Measurements from ENCODE around the gene TTC14.
"Not testable (repeated sequence)": the region's sequence is repeated elsewhere in the genome, so short reads cannot be mapped to it uniquely, and the experiment has no call there.

TTC14 gene, protein sequence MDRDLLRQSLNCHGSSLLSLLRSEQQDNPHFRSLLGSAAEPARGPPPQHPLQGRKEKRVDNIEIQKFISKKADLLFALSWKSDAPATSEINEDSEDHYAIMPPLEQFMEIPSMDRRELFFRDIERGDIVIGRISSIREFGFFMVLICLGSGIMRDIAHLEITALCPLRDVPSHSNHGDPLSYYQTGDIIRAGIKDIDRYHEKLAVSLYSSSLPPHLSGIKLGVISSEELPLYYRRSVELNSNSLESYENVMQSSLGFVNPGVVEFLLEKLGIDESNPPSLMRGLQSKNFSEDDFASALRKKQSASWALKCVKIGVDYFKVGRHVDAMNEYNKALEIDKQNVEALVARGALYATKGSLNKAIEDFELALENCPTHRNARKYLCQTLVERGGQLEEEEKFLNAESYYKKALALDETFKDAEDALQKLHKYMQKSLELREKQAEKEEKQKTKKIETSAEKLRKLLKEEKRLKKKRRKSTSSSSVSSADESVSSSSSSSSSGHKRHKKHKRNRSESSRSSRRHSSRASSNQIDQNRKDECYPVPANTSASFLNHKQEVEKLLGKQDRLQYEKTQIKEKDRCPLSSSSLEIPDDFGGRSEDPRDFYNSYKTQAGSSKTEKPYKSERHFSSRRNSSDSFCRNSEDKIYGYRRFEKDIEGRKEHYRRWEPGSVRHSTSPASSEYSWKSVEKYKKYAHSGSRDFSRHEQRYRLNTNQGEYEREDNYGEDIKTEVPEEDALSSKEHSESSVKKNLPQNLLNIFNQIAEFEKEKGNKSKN

GRCh38 chr3:180601688-180602666 is at the start of gene TTC14:
Gene TTC14, plus strand, starts transcription at chr3:180602163. Its CDS starts 99 bp downstream, at chr3:180602262.
- peak; percentile 91 for DNase-seq

GRCh38 chr3:180563406-180563805 is 38.6 kb upstream of the TTC14 start:
- DNase-seq: no peak

DNA sequence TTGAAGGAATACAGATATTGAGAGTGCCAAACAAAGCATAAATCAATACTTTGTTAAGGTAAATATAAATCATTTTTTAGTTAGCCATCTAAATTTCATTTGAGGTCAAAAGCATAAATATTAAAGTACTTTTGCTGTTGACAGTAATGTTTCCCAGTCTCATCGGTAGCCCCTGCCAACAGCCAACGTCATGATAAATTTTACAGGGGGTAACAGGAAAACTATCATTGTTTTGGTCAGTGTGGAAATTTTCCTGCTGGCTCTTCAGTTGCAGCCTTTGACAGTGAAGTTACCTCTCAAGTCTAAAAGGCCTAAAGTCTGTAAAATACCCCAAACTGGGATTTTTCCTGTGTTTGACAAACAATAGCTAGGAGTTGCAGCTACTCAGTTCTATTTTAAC is 37.3 kb upstream of the TTC14 start:
- DNase-seq: no peak

- DNase-seq: no peak
These were observed 31.7 kb upstream of the TTC14 start for GRCh38 chr3:180570238-180570637.

GRCh38 chr3:180571831-180572598 is 29.9 kb upstream of the TTC14 start:
- DNase-seq: no peak

GRCh38 chr3:180575571-180575970 is 26.4 kb upstream of the TTC14 start:
- DNase-seq: no peak

DNA sequence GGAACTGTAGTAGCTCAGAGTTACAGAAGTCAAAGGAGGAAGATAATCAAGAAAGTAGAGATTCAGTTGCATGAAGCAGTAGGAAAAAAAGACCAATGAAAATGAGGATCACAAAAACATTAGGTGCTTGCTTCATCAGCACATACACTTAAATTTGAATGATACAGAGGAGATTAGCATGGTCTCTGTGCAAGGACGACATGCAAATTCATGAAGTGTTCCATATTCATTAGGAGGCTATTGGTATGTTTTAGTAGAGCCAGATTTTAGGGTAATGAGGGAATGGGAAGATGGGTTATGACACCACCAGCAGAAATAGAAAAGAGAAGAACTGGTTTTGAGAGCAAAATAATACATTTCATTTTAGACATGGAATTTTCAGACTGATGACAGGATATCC is 21.0 kb upstream of the TTC14 start:
- DNase-seq: no peak

- no peak for DNase-seq
These were observed 11.6 kb upstream of the TTC14 start for GRCh38 chr3:180590396-180590795.

- not testable (repeated sequence) for DNase-seq
These were observed 8.3 kb upstream of the TTC14 start for GRCh38 chr3:180593631-180594030.

DNA sequence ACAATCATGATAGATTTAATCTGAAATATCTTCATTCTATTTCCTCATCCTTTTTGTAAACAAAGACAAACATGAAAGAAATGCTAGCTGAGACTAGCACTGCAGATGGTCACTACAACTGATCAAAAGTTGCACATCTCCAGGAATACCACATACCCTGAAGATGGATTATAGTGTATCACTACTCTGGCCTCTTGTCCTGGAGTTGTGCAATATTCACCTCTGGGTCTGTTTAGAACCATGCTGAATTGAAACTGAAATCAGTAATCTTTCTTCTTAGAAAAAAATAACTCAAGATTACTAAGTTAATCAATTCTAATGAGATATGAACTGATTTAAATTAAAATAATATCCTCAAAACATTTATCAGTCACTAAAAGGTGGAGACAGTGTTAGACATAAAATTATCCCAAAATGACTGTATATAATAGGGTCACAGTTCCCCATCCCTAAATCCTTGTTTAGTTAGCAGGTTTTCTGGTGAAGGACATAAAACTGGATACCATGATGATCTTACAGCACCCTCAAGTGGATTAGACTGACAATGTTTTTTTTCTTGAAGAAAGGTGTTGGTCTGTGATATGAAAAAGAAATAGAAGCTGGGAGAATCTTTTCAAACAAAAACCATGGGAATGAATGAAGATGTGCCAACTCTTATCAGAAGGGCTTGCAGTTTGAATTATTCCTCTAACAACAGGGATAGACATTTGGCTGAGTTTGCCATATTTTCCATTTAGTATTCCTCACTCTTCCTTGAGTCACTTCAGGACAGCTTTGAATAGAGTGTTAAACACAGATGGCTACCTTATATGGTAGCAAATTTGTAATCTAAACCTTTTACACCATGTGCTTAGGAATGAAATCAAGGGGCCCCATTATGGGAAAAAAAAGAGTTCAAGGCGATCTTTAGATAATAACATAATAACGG is 7.1 kb upstream of the TTC14 start:
- DNase-seq: peak; percentile 8

GRCh38 chr3:180595559-180595935 is 6.4 kb upstream of the TTC14 start:
- no peak for DNase-seq

DNA sequence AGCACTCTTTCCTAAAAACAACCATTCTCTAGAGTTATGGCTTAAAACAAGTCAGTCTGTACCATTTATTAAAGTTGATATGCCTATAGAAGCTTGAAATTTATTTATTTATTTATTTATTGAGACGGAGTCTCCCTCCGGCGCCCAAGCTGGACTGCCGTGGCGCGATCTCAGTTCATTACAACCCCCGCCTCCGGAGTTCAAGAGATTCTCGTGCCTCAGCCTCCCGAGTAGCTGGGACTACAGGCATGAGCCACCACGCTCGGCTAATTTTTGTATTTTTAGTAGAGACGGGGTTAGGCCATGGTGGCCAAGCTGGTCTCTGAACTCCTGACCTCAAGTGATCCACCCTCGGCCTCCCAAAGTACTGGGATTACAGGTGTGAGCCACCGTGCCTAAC is 1.5 kb upstream of the TTC14 start:
- no peak for DNase-seq

DNA sequence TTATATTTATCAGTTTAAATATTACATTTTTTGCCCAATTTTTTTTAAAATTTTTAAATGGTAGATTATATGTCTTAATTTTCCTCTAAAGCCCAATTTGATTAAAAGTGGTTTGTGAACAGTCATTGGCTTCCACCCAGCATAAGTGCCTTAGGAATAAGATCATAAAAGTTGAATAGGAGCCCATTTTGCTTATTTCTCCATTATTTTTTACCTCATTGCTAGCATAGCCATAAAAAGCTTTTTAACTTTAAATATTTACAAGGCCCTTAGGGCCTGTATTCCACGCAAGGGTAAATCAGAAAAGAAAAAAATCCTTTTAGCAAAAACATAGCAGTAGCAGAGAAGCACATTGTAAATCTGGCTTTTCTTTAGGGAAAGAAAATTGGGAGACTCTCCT is 9.0 kb downstream of the TTC14 start:
- no peak for DNase-seq

DNA sequence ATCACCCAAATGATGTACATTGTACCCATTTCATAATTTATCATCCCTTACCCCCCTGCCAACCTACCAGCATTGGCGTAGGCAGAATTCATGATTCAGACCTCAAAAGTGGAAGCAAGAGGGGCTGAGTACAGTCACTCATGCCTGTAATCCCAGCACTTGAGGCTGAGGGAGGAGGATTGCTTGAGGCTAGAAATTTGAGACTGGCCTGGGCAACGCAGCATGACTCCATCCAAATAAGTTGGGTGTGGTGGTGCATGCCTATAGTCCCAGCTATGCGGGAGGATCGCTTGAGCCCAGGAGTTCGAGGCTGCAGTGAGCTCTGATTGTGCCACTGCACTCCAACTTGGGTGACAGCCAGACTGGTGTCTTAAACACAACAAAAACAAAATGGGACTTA is 10.4 kb downstream of the TTC14 start:
- no peak for DNase-seq

- no peak for DNase-seq
These were observed 14.0 kb downstream of the TTC14 start for GRCh38 chr3:180615954-180616353.

DNA sequence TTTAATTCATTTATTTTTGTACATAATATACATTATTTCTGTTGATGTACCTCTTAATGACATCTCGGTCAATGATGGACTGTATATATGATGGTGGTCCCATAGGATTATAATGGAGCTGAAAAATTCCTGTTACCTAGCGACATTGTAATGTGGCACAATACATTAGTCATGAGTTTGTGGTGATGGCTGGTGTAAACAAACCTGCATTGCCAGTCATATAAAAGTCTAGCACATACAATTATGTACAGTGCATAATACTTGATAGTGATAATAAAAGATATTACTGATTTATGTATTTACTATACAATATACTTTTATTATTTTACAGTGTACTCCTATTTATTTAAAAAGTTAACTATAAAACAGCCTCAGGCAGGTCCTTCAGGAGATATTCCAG is 15.1 kb downstream of the TTC14 start:
- no peak for DNase-seq

DNA sequence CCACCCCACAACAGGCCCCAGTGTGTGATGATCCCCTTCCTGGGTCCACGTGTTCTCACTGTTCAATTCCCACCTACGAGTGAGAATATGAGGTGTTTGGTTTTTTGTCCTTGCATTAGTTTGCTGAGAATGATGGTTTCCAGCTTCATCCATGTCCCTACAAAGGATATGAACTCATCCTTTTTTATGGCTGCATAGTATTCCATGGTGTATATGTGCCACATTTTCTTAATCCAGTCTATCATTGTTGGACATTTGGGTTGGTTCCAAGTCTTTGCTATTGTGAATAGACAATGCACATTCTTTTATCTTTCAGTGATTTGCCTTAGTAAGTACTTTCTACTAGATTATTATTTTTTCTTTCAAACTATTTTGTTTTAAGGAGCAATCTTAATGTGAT is 16.6 kb downstream of the TTC14 start:
- DNase-seq: not testable (repeated sequence)

- no peak for DNase-seq
These were observed 17.8 kb downstream of the TTC14 start for GRCh38 chr3:180619723-180620122.

DNA sequence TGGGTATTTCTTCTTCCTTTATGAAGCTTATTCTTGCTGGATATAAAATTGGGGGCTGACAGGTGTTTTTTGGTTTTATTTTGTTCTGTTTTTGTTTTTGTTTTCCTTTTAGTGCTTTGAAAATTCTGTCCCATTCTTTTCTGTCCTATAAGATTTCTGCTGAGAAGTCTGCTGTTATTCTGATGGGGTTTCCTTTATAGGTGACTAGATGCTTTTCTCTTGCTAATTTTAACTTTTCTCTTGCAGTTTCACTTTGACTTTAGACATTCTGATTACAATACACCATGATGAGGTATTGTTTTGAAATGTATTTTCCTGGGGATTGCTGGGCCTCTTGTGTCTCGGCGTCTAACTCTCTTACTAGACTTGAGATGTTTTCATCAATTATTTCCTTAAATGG is 22.8 kb downstream of the TTC14 start:
- DNase-seq: no peak

GRCh38 chr3:180626844-180627243 is 24.9 kb downstream of the TTC14 start:
- DNase-seq: no peak

DNA sequence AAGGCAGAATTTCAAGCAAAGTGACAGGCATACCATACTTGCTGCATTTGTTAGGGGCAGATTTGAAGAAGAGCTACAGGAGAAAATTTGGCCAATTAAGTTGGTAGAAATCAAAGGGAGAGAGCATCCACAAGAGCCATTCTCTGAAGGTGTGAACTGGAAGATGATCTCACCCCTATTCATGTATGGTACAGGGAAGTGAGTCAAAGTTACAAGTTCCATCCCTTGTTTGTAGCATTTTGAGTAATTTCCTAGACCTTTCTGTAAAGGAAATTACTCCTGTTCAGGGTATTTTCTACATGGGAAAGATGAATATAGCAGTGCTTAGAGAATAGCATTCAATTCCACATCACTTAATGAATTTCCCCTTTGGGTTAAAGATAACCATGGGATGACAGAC is 28.4 kb downstream of the TTC14 start:
- no peak for DNase-seq

Data from GF-D8 (cell line).